H1 (cell line): ENCODE results near the gene RNF145. TPM values are rescaled to one million over a fixed set of nuclear protein-coding genes. Genes with fewer than 3 reads are reported as not detected.
"Not testable (repeated sequence)": the region's sequence is repeated elsewhere in the genome, so short reads cannot be mapped to it uniquely, and the experiment has no call there.

ENCODE experiments used
- CTCF ChIA-PET: fragments of 300-600 bp; sonication (Branson Sonifier 250); formaldehyde crosslinking; loops from one replicate; lab custom pipeline; 2021; ENCODE audit not compliant: partially characterized antibody; lab: Charles Lee
- POLR2A ChIA-PET: fragments of 300-600 bp; sonication (Branson Sonifier 250); formaldehyde crosslinking; loops from one replicate; lab custom pipeline; 2021; ENCODE audit warnings: inconsistent platforms; ENCODE audit not compliant: partially characterized antibody; lab: Charles Lee
- DNase-seq, 2 experiments: peaks; one replicate each; pipeline versions ENCODE4 v3.0.0 to v3.0.0-alpha.2; 2010 to 2022; ENCODE audit warnings: low spot score in 2 of 2, low read depth in 1 of 2, mixed read lengths in 1 of 2
- FAIRE-seq: peaks from 2 replicates; lab custom pipeline; 2011; peaks lifted over from hg19 to GRCh38; lab: Jason Lieb, UNC
- H2AFZ ChIP-seq: 2 replicates; pipeline ENCODE4 v1.8.1; 2012; ENCODE audit warnings: low read length, inconsistent platforms
- H2AK5ac ChIP-seq: 2 replicates; pipeline ENCODE4 v1.6.1; 2013; ENCODE audit warnings: low read depth, low read length
- H2BK120ac ChIP-seq: replicated peaks from 2 replicates; pipeline ENCODE3; 2013; ENCODE audit warnings: low read depth, low read length, inconsistent platforms
- H2BK12ac ChIP-seq: 2 replicates; pipeline ENCODE4 v1.6.1; 2013; ENCODE audit warnings: low read depth, low read length
- H2BK15ac ChIP-seq: 2 replicates; pipeline ENCODE4 v1.6.1; 2013; ENCODE audit warnings: low read length
- H2BK20ac ChIP-seq: 2 replicates; pipeline ENCODE4 v1.6.1; 2013; ENCODE audit warnings: low read length
- H2BK5ac ChIP-seq: 2 replicates; pipeline ENCODE4 v1.6.1; 2013; ENCODE audit warnings: low read depth, low read length
- H3K14ac ChIP-seq: 2 replicates; pipeline ENCODE4 v1.6.1; 2013; ENCODE audit warnings: inconsistent platforms; ENCODE audit not compliant: insufficient read length
- H3K18ac ChIP-seq: 2 replicates; pipeline ENCODE4 v1.6.1; 2013; ENCODE audit warnings: low read length; ENCODE audit errors: extremely low read depth
- H3K23ac ChIP-seq: 2 replicates; pipeline ENCODE4 v1.6.1; 2013; ENCODE audit warnings: inconsistent platforms; ENCODE audit not compliant: insufficient read length
- H3K23me2 ChIP-seq: 2 replicates; pipeline ENCODE4 v1.6.1; 2013; ENCODE audit warnings: low read depth, low read length
- H3K27ac ChIP-seq: 2 replicates; pipeline ENCODE4 v1.6.1; 2011; ENCODE audit warnings: low read depth, low read length, inconsistent platforms
- H3K27me3 ChIP-seq, 4 experiments: replicated peaks in 1 of 4; 1 replicate in 1 of 4; 2 replicates in 3 of 4; pipeline versions ENCODE4 v1.6.1 to v1.8.1; 2011 to 2013; ENCODE audit warnings: low read length in 3 of 4, mild to moderate bottlenecking in 3 of 4, inconsistent platforms in 2 of 4, mixed read lengths in 2 of 4, moderate library complexity in 1 of 4; ENCODE audit not compliant: control insufficient read depth in 3 of 4, insufficient read depth in 3 of 4; ENCODE audit errors: extremely low read depth in 1 of 4
- H3K36me3 ChIP-seq, 4 experiments: 2 replicates each; pipeline versions ENCODE4 v1.6.1 to v1.8.1; 2011 to 2013; ENCODE audit warnings: mild to moderate bottlenecking in 4 of 4, low read length in 3 of 4, moderate library complexity in 2 of 4, control low read depth in 1 of 4, inconsistent platforms in 1 of 4; ENCODE audit not compliant: insufficient read depth in 4 of 4, control insufficient read depth in 2 of 4
- H3K4ac ChIP-seq: replicated peaks from 2 replicates; pipeline ENCODE3; 2013; ENCODE audit warnings: low read length, low read depth, mixed read lengths, inconsistent platforms; ENCODE audit not compliant: insufficient read length
- H3K4me1 ChIP-seq, 4 experiments: replicated peaks in 1 of 4; 1 replicate in 1 of 4; 2 replicates in 3 of 4; pipeline versions ENCODE4 v1.6.1 to v1.8.1; 2011 to 2013; ENCODE audit warnings: low read length in 3 of 4, inconsistent platforms in 2 of 4, mixed read lengths in 1 of 4; ENCODE audit not compliant: insufficient read depth in 4 of 4, control insufficient read depth in 3 of 4
- H3K4me2 ChIP-seq, 2 experiments: 2 replicates each; pipeline versions ENCODE4 v1.6.1 to v1.8.1; 2011 to 2013; ENCODE audit warnings: low read depth in 2 of 2, low read length in 2 of 2, control low read depth in 1 of 2, inconsistent platforms in 1 of 2, mild to moderate bottlenecking in 1 of 2; ENCODE audit not compliant: insufficient read depth in 1 of 2
- H3K4me3 ChIP-seq, 4 experiments: fragments of 200-600, 300-600 bp in 1 of 4; sonication (generic), shearing (Covaris generic), sonication (Bioruptor Twin) in 1 of 4; 2 replicates each; pipeline versions ENCODE4 v1.5.1 to v1.8.1; 2011 to 2016; ENCODE audit warnings: low read length in 4 of 4, low read depth in 3 of 4, control low read depth in 2 of 4, inconsistent platforms in 2 of 4, mild to moderate bottlenecking in 2 of 4, mixed read lengths in 1 of 4, moderate library complexity in 1 of 4; ENCODE audit not compliant: insufficient read depth in 2 of 4; ENCODE audit errors: extremely low read depth in 1 of 4
- H3K56ac ChIP-seq: replicated peaks from 2 replicates; pipeline ENCODE3; 2013; ENCODE audit warnings: low read depth, mild to moderate bottlenecking, mixed read lengths, low read length, inconsistent platforms; ENCODE audit not compliant: insufficient read length
- H3K79me1 ChIP-seq: 2 replicates; pipeline ENCODE4 v1.6.1; 2013; ENCODE audit warnings: low read depth, low read length, control low read depth
- H3K79me2 ChIP-seq, 2 experiments: 2 replicates each; pipeline versions ENCODE4 v1.6.1 to v1.8.1; 2012 to 2013; ENCODE audit warnings: low read length in 2 of 2, mild to moderate bottlenecking in 2 of 2, inconsistent platforms in 1 of 2; ENCODE audit not compliant: insufficient read depth in 2 of 2, control insufficient read depth in 1 of 2
- H3K9ac ChIP-seq, 4 experiments: replicated peaks in 1 of 4; 1 replicate in 1 of 4; 2 replicates in 3 of 4; pipeline versions ENCODE4 v1.6.1 to v1.8.1; 2011 to 2013; ENCODE audit warnings: low read depth in 3 of 4, low read length in 3 of 4, control low read depth in 2 of 4, mild to moderate bottlenecking in 2 of 4, moderate library complexity in 2 of 4, inconsistent platforms in 1 of 4; ENCODE audit errors: extremely low read depth in 1 of 4
- H3K9me3 ChIP-seq, 2 experiments: 2 replicates each; pipeline versions ENCODE4 v1.6.1 to v1.8.1; 2012 to 2013; ENCODE audit warnings: mild to moderate bottlenecking in 2 of 2, moderate library complexity in 2 of 2, control low read depth in 1 of 2, inconsistent platforms in 1 of 2, low read depth in 1 of 2, low read length in 1 of 2, mixed read lengths in 1 of 2; ENCODE audit not compliant: insufficient read depth in 2 of 2
- H4K20me1 ChIP-seq, 2 experiments: replicated peaks in 1 of 2; 2 replicates each; pipeline versions ENCODE3 to v1.8.1; 2011 to 2013; ENCODE audit warnings: inconsistent platforms in 2 of 2, low read length in 2 of 2, mild to moderate bottlenecking in 1 of 2; ENCODE audit not compliant: insufficient read depth in 2 of 2, control insufficient read depth in 1 of 2
- H4K5ac ChIP-seq: 2 replicates; pipeline ENCODE4 v1.6.1; 2013; ENCODE audit warnings: low read length, low read depth, mixed read lengths, inconsistent platforms; ENCODE audit not compliant: insufficient read length
- H4K8ac ChIP-seq: 2 replicates; pipeline ENCODE4 v1.8.0; 2013; ENCODE audit warnings: mild to moderate bottlenecking, moderate library complexity, low read length, inconsistent platforms; ENCODE audit not compliant: insufficient read depth; ENCODE audit errors: extremely low read depth
- H4K91ac ChIP-seq: replicated peaks from 2 replicates; pipeline ENCODE3; 2013; ENCODE audit warnings: low read length, mixed read lengths, inconsistent platforms; ENCODE audit not compliant: insufficient read length
- WGBS, 2 experiments: shearing (Covaris generic) in 1 of 2; methylation state at CpG; one replicate each; pipeline versions ENCODE4 v1.1.6 to v1.1.7; 2013 to 2015; ENCODE audit warnings: low lambda C conversion rate in 2 of 2, mixed read lengths in 2 of 2, inconsistent platforms in 1 of 2, low coverage in 1 of 2, missing lambda C conversion rate in 1 of 2; ENCODE audit not compliant: insufficient replicate concordance in 2 of 2, insufficient coverage in 1 of 2, insufficient read length in 1 of 2; ENCODE audit errors: extremely low coverage in 1 of 2, missing lambda C conversion rate in 1 of 2; 5-methylcytosine and 5-hydroxymethylcytosine counted together
- polyA plus RNA-seq, 7 experiments: library from polyadenylated mRNA; depleted of rRNA in 3 of 7; stranded (reverse) in 5 of 7; unstranded in 2 of 7; fragments of >200 nt in 5 of 7; fragments of 200-250 nt in 2 of 7; gene quantifications; 1 replicate in 5 of 7; 2 replicates in 1 of 7; 4 replicates in 1 of 7; pipeline versions ENCODE4 v1.2.1 to v1.2.3, GENCODE V29; 2011 to 2013; ENCODE audit warnings: missing spikeins in 2 of 7, mixed read lengths in 2 of 7
- total RNA-seq: library from RNA; stranded (reverse); fragmentation: NEBNext Ultra II Directional; extraction: Animal tissue kit (Norgen Biotek cat#: 25700); gene quantifications from 2 replicates; pipeline ENCODE4 v1.2.1, GENCODE V29; 2021

Gene RNF145
- total and polyA plus RNA-seq, 2 of the 8 experiments (the other 6 are each of a cell fraction or from before 2014, with no cell fraction given), result 34.2 to 72.5 TPM

GRCh38 chr5:159228097-159228496 is 18.7 kb upstream of the RNF145 start:
- H4K20me1 ChIP-seq, H3K4ac ChIP-seq, DNase-seq, H3K23me2 ChIP-seq, H3K36me3 ChIP-seq, H2BK120ac ChIP-seq, H3K9me3 ChIP-seq, POLR2A ChIA-PET, H2BK5ac ChIP-seq, H2BK15ac ChIP-seq, H4K8ac ChIP-seq, H3K18ac ChIP-seq, H4K5ac ChIP-seq, H3K79me2 ChIP-seq, H3K4me1 ChIP-seq, H3K27ac ChIP-seq, H2BK20ac ChIP-seq, H3K23ac ChIP-seq, H3K4me3 ChIP-seq, H3K56ac ChIP-seq, H3K4me2 ChIP-seq, H3K9ac ChIP-seq, H3K79me1 ChIP-seq, H4K91ac ChIP-seq, H2AK5ac ChIP-seq, H2AFZ ChIP-seq, FAIRE-seq, H2BK12ac ChIP-seq, H3K14ac ChIP-seq: not testable (repeated sequence)
- 91% methylated on average over 5 of the region's 5 CpGs; no CpG with 5 or more reads in 1 of the 2 experiments for WGBS, 2 experiments
- CTCF ChIA-PET, result interaction anchor here (0.7 kb wide), 1 partner anchor 20 kb away, joined by 3 read pairs; no protein-coding TSS in a partner anchor
- H3K27me3 ChIP-seq, result peaks cover 25 to 63% (median 49%) of the 10 kb centered on the region in 4 experiments
